ENCODE results near the gene OR6N2. TPM values are rescaled to one million over a fixed set of nuclear protein-coding genes. Genes with fewer than 3 reads are reported as not detected.

The OR6N2 gene
- total RNA-seq, 1 donor from 2014 or later: not detected

Other genes with a start within 250 kb of the OR6N2 start
- gene OR6Y1, start 226.8 kb downstream of the OR6N2 start, total RNA-seq (ENCODE audit: unreplicated experiment): not detected
- not detected for gene OR6P1, start 210.6 kb downstream of the OR6N2 start, total RNA-seq (ENCODE audit: unreplicated experiment)
- gene OR10X1, start 201.3 kb downstream of the OR6N2 start, total RNA-seq (ENCODE audit: unreplicated experiment): not detected
- gene OR10Z1, start 175.9 kb downstream of the OR6N2 start, total RNA-seq (ENCODE audit: unreplicated experiment): not detected
- gene SPTA1, start 94.5 kb downstream of the OR6N2 start, total RNA-seq (ENCODE audit: unreplicated experiment): not detected
- gene OR6K2, start 80.6 kb downstream of the OR6N2 start, total RNA-seq (ENCODE audit: unreplicated experiment): not detected
- gene OR6K3, start 60.5 kb downstream of the OR6N2 start, total RNA-seq (ENCODE audit: unreplicated experiment): not detected
- gene OR6K6, start 26.5 kb downstream of the OR6N2 start, total RNA-seq (ENCODE audit: unreplicated experiment): not detected
- not detected for gene OR6N1, start 9.0 kb downstream of the OR6N2 start, total RNA-seq (ENCODE audit: unreplicated experiment)
- not detected for gene MNDA, start 50.1 kb upstream of the OR6N2 start, total RNA-seq (ENCODE audit: unreplicated experiment)
- gene PYHIN1, start 150.3 kb upstream of the OR6N2 start, total RNA-seq (ENCODE audit: unreplicated experiment): not detected
- gene IFI16, start 228.7 kb upstream of the OR6N2 start, total RNA-seq (ENCODE audit: unreplicated experiment): 0.86 TPM